Common myeloid progenitor, CD34-positive (primary cell): ENCODE data around the gene NUCKS1.

ENCODE experiments used
- CTCF ChIA-PET: fragments of 350-600 bp; sonication (Branson Sonifier 250); formaldehyde crosslinking; loops from one replicate; lab custom pipeline; 2021; ENCODE audit warnings: antibody characterized with exemption; lab: Charles Lee
- POLR2A ChIA-PET: fragments of 350-600 bp; sonication (Branson Sonifier 250); formaldehyde crosslinking; loops from one replicate; lab custom pipeline; 2021; ENCODE audit warnings: antibody characterized with exemption; lab: Charles Lee
- DNase-seq, 3 donors: peaks; one replicate each; pipeline versions ENCODE4 v3.0.0 to v3.0.0-alpha.2; 2013
- H3K27ac ChIP-seq, 2 experiments: 1 replicate in 1 of 2; 2 replicates in 1 of 2; pipeline ENCODE4 v1.7.0; 2013; ENCODE audit warnings: inconsistent platforms in 2 of 2, low read length in 2 of 2, mild to moderate bottlenecking in 2 of 2, low read depth in 1 of 2, moderate library complexity in 1 of 2; ENCODE audit not compliant: severe bottlenecking in 2 of 2, insufficient read depth in 1 of 2, poor library complexity in 1 of 2
- H3K27me3 ChIP-seq, 5 experiments: replicated peaks in 2 of 5; 1 replicate in 3 of 5; 2 replicates in 2 of 5; pipeline versions ENCODE4 v1.6.1 to v1.7.0; 2013; ENCODE audit warnings: low read length in 4 of 5, mild to moderate bottlenecking in 2 of 5, moderate library complexity in 2 of 5, inconsistent platforms in 1 of 5; ENCODE audit not compliant: insufficient read depth in 5 of 5, control insufficient read depth in 4 of 5
- H3K36me3 ChIP-seq, 4 experiments: 1 replicate in 2 of 4; 2 replicates in 2 of 4; pipeline versions ENCODE4 v1.6.1 to v1.7.0; 2013; ENCODE audit warnings: low read length in 3 of 4, control low read depth in 1 of 4, mild to moderate bottlenecking in 1 of 4; ENCODE audit not compliant: control insufficient read depth in 4 of 4, insufficient read depth in 4 of 4
- H3K4me1 ChIP-seq, 4 experiments: 1 replicate in 3 of 4; 2 replicates in 1 of 4; pipeline versions ENCODE4 v1.6.1 to v1.7.1; 2013; ENCODE audit warnings: low read length in 3 of 4, mild to moderate bottlenecking in 3 of 4, control low read depth in 1 of 4, inconsistent platforms in 1 of 4, moderate library complexity in 1 of 4; ENCODE audit not compliant: control insufficient read depth in 4 of 4, insufficient read depth in 4 of 4; ENCODE audit errors: control extremely low read depth in 1 of 4
- H3K4me3 ChIP-seq, 7 experiments: 1 replicate in 4 of 7; 2 replicates in 3 of 7; pipeline versions ENCODE4 v1.5.1 to v1.7.0; 2013; ENCODE audit warnings: mild to moderate bottlenecking in 7 of 7, low read length in 6 of 7, moderate library complexity in 6 of 7, inconsistent platforms in 2 of 7, low read depth in 2 of 7, control low read depth in 1 of 7; ENCODE audit not compliant: insufficient read depth in 4 of 7, control insufficient read depth in 1 of 7; ENCODE audit errors: extremely low read depth in 1 of 7
- H3K9me3 ChIP-seq, 5 experiments: 1 replicate in 4 of 5; 2 replicates in 1 of 5; pipeline versions ENCODE4 v1.6.1 to v1.7.1; 2013; ENCODE audit warnings: low read length in 4 of 5, mild to moderate bottlenecking in 2 of 5, inconsistent platforms in 1 of 5, low read depth in 1 of 5, moderate library complexity in 1 of 5; ENCODE audit not compliant: control insufficient read depth in 4 of 5, insufficient read depth in 2 of 5; ENCODE audit errors: control extremely low read depth in 1 of 5
- WGBS: methylation state at CpG from one replicate; pipeline ENCODE4 v1.1.5; 2013; ENCODE audit not compliant: insufficient coverage; 5-methylcytosine and 5-hydroxymethylcytosine counted together

NUCKS1 gene

GRCh38 chr1:205676002-205676401, 74.0 kb downstream of the NUCKS1 start:
- CTCF ChIA-PET: interaction anchor here (1.2 to 32.2 kb wide), 6 partner anchors 9 to 84 kb away, joined by 3 to 1013 read pairs (median 16); no protein-coding TSS in a partner anchor
- 95% methylated on average over 5 of the region's 5 CpGs for WGBS
- H3K9me3 ChIP-seq: no peaks in the 10 kb centered on the region
- peaks cover 15 to 69% (median 58%) of the 10 kb centered on the region in 4 experiments for H3K4me1 ChIP-seq
- peaks cover 2 to 14% (median 5%) of the 10 kb centered on the region in 4 experiments for H3K36me3 ChIP-seq
- H3K4me3 ChIP-seq: no peak overlapping the region
- POLR2A ChIA-PET: no interaction called here
- no peaks in the 10 kb centered on the region for H3K27me3 ChIP-seq
- no peak overlapping the region for H3K27ac ChIP-seq
- DNase-seq: no peak

GRCh38 chr1:205675247-205675646, 74.7 kb downstream of the NUCKS1 start:
- WGBS: 89% methylated on average over 1 of the region's 4 CpGs
- ChIA-PET POLR2A (no interaction called here), CTCF (interaction anchor here (1.2 to 32.2 kb wide), 4 partner anchors 8 to 83 kb away, joined by 3 to 1013 read pairs (median 74); no protein-coding TSS in a partner anchor)
- no peaks in the 10 kb centered on the region for H3K9me3 ChIP-seq
- H3K4me3 ChIP-seq: no peak overlapping the region
- no peak for DNase-seq
- H3K27me3 ChIP-seq: no peaks in the 10 kb centered on the region
- peak overlapping the region in 1 of 2 experiments; percentile 19 for H3K27ac ChIP-seq
- peaks cover 15 to 71% (median 63%) of the 10 kb centered on the region in 4 experiments for H3K4me1 ChIP-seq
- peaks cover 2 to 14% (median 5%) of the 10 kb centered on the region in 4 experiments for H3K36me3 ChIP-seq

GRCh38 chr1:205672970-205673369, 77.0 kb downstream of the NUCKS1 start:
- Histone ChIP-seq H3K9me3 (no peaks in the 10 kb centered on the region), H3K4me1 (peaks cover 13 to 75% (median 67%) of the 10 kb centered on the region in 4 experiments), H3K36me3 (peaks cover 2 to 14% (median 5%) of the 10 kb centered on the region in 4 experiments), H3K27me3 (no peaks in the 10 kb centered on the region), H3K4me3 (no peak overlapping the region), H3K27ac (no peak overlapping the region)
- ChIA-PET CTCF (interaction anchor here (0.7 to 32.2 kb wide), 4 partner anchors 13 to 54 kb away, joined by 3 to 1013 read pairs (median 52); no protein-coding TSS in a partner anchor), POLR2A (no interaction called here)
- DNase-seq: no peak
- 90% methylated on average over 3 of the region's 4 CpGs for WGBS

- CTCF ChIA-PET: interaction anchor here (0.7 to 32.2 kb wide), 4 partner anchors 12 to 54 kb away, joined by 3 to 1013 read pairs (median 52); no protein-coding TSS in a partner anchor
- 84% methylated on average over 5 of the region's 11 CpGs for WGBS
Observed at GRCh38 chr1:205672395-205672889, 77.5 kb downstream of the NUCKS1 start.

GRCh38 chr1:205670611-205671430, 79.2 kb downstream of the NUCKS1 start:
- ChIA-PET POLR2A (interaction anchor here (0.5 to 1.3 kb wide), 2 partner anchors 22 to 30 kb away, joined by 4 read pairs; no protein-coding TSS in a partner anchor), CTCF (interaction anchor here (1.0 to 32.2 kb wide), 3 partner anchors 11 to 79 kb away, joined by 3 to 1013 read pairs (median 99); no protein-coding TSS in a partner anchor)
- no peaks in the 10 kb centered on the region for H3K9me3 ChIP-seq
- H3K36me3 ChIP-seq: peaks cover 2 to 14% (median 5%) of the 10 kb centered on the region in 4 experiments
- H3K4me1 ChIP-seq: peaks cover 0 to 71% (median 63%) of the 10 kb centered on the region in 4 experiments
- no peaks in the 10 kb centered on the region for H3K27me3 ChIP-seq
- H3K27ac ChIP-seq: peak overlapping the region in 1 of 2 experiments; percentile 5
- no peak for DNase-seq
- WGBS: 92% methylated on average over 5 of the region's 13 CpGs
- no peak overlapping the region for H3K4me3 ChIP-seq

More at GRCh38 chr1:205672395-205672889, 77.5 kb downstream of the NUCKS1 start:
- H3K4me3 ChIP-seq: no peak overlapping the region
- H3K9me3 ChIP-seq: no peaks in the 10 kb centered on the region
- no peak for DNase-seq
- POLR2A ChIA-PET: no interaction called here
- peaks cover 2 to 14% (median 5%) of the 10 kb centered on the region in 4 experiments for H3K36me3 ChIP-seq
- H3K27me3 ChIP-seq: no peaks in the 10 kb centered on the region
- H3K27ac ChIP-seq: no peak overlapping the region
- peaks cover 9 to 75% (median 66%) of the 10 kb centered on the region in 4 experiments for H3K4me1 ChIP-seq

GRCh38 chr1:205670150-205670446, 79.9 kb downstream of the NUCKS1 start:
- ChIA-PET CTCF (interaction anchor here (1.0 to 32.2 kb wide), 3 partner anchors 10 to 78 kb away, joined by 3 to 1013 read pairs (median 99); no protein-coding TSS in a partner anchor), POLR2A (interaction anchor here (0.5 kb wide), 1 partner anchor 31 kb away, joined by 4 read pairs; no protein-coding TSS in a partner anchor)
- no peak for DNase-seq
- Histone ChIP-seq H3K4me1 (peaks cover 0 to 71% (median 63%) of the 10 kb centered on the region in 4 experiments), H3K36me3 (peaks cover 2 to 14% (median 5%) of the 10 kb centered on the region in 4 experiments), H3K27ac (peak overlapping the region in 1 of 2 experiments; percentile 5), H3K4me3 (no peak overlapping the region), H3K9me3 (no peaks in the 10 kb centered on the region), H3K27me3 (no peaks in the 10 kb centered on the region)
- 97% methylated on average over 5 of the region's 5 CpGs for WGBS
